Measurements from ENCODE around the gene SSBP3.

Gene SSBP3

DNA sequence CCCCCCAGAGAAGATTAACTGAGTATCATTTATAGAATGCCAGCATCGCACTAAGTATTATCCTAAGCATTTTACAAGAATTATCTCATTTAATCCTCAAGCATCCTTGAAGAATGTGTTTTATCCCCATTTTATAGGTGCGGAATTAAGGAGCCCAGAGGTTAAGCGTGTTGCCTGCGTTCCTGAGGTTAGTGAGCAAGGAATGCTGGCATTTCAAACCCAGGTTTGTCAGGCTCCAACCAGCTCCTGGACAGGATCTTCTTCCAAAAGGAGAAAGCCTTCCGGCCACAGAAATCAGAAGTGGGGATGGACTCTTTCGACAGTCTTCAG, 82.3 kb downstream of the SSBP3 start:
- no peak for DNase-seq (ENCODE audit: low spot score)
- in situ Hi-C loops (cut with MboI; ENCODE audit: low sequenced_read_pairs, unreplicated experiment): no loop called here
- TF ChIP-seq, protein P1, sequence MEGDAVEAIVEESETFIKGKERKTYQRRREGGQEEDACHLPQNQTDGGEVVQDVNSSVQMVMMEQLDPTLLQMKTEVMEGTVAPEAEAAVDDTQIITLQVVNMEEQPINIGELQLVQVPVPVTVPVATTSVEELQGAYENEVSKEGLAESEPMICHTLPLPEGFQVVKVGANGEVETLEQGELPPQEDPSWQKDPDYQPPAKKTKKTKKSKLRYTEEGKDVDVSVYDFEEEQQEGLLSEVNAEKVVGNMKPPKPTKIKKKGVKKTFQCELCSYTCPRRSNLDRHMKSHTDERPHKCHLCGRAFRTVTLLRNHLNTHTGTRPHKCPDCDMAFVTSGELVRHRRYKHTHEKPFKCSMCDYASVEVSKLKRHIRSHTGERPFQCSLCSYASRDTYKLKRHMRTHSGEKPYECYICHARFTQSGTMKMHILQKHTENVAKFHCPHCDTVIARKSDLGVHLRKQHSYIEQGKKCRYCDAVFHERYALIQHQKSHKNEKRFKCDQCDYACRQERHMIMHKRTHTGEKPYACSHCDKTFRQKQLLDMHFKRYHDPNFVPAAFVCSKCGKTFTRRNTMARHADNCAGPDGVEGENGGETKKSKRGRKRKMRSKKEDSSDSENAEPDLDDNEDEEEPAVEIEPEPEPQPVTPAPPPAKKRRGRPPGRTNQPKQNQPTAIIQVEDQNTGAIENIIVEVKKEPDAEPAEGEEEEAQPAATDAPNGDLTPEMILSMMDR (IDR thresholded peaks at IDR 0.05; ENCODE audit: borderline replicate concordance, control extremely low read depth, extremely low read depth, insufficient read depth, missing control alignments): no peak

DNA sequence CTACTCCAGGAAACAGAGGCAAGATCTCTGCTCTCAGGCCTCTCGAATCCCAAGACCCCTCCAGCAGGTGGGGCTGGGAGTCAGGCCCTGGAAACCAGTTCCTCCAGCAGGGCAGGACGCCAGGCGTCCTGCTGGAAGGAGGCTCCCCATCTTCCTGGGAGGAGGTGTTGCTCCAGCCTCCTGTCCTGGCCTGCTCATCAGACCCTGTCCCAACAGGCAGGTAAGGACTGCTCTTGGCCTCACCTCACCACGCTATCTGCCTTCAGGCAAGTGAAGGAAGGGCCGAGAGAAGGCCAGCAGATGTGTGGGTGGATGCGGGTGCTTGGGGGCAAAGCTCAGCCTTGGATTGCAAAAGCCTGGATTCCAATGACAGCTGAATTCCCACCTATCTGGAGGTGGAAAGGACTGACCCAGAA, 82.9 kb downstream of the SSBP3 start:
- TF ChIP-seq, protein P1 (IDR thresholded peaks at IDR 0.05; ENCODE audit: borderline replicate concordance, control extremely low read depth, extremely low read depth, insufficient read depth, missing control alignments): no peak
- DNase-seq (ENCODE audit: low spot score): no peak
- in situ Hi-C loops (cut with MboI; ENCODE audit: low sequenced_read_pairs, unreplicated experiment): no loop called here

DNA sequence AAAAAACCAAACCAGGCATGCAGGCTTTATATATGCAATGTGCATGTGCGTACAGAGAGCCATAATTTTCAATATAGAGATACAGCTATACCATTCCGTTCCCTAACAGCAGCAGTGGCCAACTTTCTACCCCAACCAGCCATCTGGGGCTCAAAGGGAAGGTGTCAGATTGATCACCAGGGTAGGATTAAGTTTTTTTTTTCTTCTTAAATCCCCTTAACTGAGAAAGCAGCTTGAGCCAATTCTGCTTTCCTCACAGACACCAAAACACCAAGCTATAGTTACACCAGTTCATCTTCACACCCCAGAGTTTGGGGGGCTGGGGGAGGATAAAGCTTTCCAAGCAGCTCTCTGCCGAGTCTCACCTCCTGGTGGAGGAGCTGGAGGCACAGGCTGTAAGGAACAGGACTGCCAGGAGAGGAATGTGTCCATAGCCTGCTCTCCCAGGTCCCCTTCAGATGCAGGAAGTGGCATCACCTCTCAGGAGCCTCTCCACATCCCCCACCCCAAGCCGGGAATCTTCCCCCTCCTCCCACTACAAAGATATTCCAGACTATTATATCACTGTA, 87.9 kb downstream of the SSBP3 start:
- TF ChIP-seq, protein P1 (IDR thresholded peaks at IDR 0.05; ENCODE audit: borderline replicate concordance, control extremely low read depth, extremely low read depth, insufficient read depth, missing control alignments): no peak
- no peak for DNase-seq (ENCODE audit: low spot score)
- in situ Hi-C loops (cut with MboI; ENCODE audit: low sequenced_read_pairs, unreplicated experiment): no loop called here

DNA sequence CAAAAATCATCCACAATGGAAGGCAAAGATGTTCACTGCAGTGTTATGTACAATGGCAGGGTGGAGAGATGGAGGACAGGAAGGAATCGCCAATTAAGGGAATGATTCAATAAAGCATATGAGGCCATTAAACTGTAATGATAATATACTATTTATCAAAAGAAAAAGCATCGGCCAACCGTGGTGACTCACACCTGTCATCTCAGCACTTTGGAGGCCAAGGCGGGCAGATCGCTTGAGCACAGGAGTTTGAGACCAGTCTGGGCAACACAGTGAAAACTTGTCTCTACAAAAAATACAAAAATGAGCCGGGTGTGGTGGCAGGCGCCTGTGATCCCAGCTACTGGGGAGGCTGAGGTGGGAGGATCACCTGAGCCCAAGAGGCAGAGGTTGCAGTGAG, 89.1 kb downstream of the SSBP3 start:
- in situ Hi-C loops (cut with MboI; ENCODE audit: low sequenced_read_pairs, unreplicated experiment): no loop called here
- TF ChIP-seq, protein P1 (IDR thresholded peaks at IDR 0.05; ENCODE audit: borderline replicate concordance, control extremely low read depth, extremely low read depth, insufficient read depth, missing control alignments): no peak
- DNase-seq (ENCODE audit: low spot score): no peak

DNA sequence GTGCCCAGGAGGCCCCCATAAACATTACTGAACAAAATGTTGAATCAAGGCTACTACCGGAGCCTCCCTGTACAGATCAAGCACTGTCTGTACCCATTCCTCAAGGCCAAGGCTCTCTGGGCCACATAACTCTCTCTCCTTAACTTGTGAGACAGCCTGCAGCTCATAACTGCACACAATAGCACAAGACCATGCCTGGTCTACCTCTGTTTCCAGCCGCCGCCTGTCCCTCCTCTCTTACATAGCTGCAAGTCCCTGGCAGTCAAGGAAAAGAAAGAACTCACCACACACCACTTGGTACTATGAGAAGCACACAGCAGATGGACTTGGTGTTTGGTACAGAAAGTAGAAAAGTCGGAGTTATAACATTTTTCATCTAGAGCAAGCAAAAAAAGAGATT, 91.1 kb downstream of the SSBP3 start:
- TF ChIP-seq, protein P1 (IDR thresholded peaks at IDR 0.05; ENCODE audit: borderline replicate concordance, control extremely low read depth, extremely low read depth, insufficient read depth, missing control alignments): no peak
- DNase-seq (ENCODE audit: low spot score): no peak
- in situ Hi-C loops (cut with MboI; ENCODE audit: low sequenced_read_pairs, unreplicated experiment): no loop called here

DNA sequence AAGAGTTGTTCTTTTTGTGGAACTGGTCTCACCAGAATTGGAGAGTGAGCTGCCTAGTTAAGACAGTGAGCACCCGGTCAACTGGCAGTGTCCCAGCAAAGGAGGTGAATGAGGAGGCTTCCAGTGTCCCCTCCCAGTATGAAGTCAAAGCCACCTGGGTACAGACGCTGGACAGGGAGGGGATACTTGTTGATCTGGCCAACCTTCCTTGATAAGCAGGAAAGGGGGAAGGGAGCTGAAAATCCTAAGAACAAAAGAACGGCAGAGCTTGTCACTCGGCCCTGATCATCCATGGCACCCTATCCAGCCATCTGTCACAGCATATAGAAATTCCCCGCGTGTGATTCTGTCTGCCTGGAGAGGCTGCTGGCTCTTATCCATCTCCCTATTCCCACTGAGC, 91.5 kb downstream of the SSBP3 start:
- in situ Hi-C loops (cut with MboI; ENCODE audit: low sequenced_read_pairs, unreplicated experiment): no loop called here
- no peak for DNase-seq (ENCODE audit: low spot score)
- TF ChIP-seq, protein P1 (IDR thresholded peaks at IDR 0.05; ENCODE audit: borderline replicate concordance, control extremely low read depth, extremely low read depth, insufficient read depth, missing control alignments): no peak

Measured in GM13976 (cell line).